GM12801 (cell line): ENCODE data around the gene TPRG1L.

Experiments
- TF ChIP-seq, protein P1 (sequence below): IDR thresholded peaks from one replicate; pipeline ENCODE4 v1.5.1; 2011; ENCODE audit warnings: control low read depth; ENCODE audit not compliant: insufficient read length; ENCODE audit errors: extremely low read depth

TPRG1L gene

GRCh38 chr1:3657096-3657475 lies 32.3 kb downstream of the TPRG1L start:
- TF ChIP-seq, protein P1, sequence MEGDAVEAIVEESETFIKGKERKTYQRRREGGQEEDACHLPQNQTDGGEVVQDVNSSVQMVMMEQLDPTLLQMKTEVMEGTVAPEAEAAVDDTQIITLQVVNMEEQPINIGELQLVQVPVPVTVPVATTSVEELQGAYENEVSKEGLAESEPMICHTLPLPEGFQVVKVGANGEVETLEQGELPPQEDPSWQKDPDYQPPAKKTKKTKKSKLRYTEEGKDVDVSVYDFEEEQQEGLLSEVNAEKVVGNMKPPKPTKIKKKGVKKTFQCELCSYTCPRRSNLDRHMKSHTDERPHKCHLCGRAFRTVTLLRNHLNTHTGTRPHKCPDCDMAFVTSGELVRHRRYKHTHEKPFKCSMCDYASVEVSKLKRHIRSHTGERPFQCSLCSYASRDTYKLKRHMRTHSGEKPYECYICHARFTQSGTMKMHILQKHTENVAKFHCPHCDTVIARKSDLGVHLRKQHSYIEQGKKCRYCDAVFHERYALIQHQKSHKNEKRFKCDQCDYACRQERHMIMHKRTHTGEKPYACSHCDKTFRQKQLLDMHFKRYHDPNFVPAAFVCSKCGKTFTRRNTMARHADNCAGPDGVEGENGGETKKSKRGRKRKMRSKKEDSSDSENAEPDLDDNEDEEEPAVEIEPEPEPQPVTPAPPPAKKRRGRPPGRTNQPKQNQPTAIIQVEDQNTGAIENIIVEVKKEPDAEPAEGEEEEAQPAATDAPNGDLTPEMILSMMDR, result no peak

GRCh38 chr1:3657578-3658230 lies 32.9 kb downstream of the TPRG1L start:
- TF ChIP-seq, protein P1, result no peak

GRCh38 chr1:3658231-3658615 lies 33.4 kb downstream of the TPRG1L start:
- TF ChIP-seq, protein P1, result no peak

DNA sequence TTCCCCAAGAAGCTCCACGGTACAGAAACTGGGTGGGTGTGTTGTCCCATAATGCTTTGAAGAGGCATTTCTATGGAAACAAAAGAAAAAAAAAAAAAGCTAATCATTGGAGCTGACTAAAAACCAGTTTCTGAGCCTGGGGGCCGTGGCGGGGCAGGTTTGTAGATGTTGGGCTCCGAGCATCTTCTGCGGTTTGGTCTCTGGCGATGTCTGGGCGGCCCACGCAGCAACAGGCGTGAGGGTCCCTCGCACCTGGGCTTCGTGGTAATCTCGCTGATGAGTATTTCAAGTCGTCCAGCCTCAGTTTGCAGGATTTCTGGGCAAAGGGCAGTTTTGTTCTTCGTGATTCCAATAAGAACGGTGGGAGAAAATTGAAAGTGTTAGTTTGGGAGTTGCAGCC lies 34.3 kb downstream of the TPRG1L start:
- TF ChIP-seq, protein P1, result no peak

DNA sequence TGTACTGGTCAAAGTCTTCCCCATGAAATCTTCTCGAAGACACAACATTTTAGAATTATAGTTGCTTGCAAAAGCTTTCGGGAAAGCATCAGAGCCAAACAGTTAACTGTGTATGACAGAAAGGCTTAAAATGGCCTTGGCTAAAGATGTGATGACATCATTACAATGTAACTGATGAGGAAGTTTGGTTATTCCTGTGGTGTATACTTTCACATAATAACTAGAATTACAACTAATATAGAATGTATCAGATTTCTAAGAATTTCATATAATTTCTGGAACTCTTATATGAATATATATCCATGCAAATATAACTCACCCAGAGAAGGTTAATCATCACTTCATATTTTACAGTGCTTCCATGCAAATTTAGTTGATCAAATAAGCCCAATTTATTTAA lies 35.9 kb downstream of the TPRG1L start:
- TF ChIP-seq, protein P1, result no peak

GRCh38 chr1:3661631-3662030 lies 36.8 kb downstream of the TPRG1L start:
- TF ChIP-seq, protein P1, result no peak

DNA sequence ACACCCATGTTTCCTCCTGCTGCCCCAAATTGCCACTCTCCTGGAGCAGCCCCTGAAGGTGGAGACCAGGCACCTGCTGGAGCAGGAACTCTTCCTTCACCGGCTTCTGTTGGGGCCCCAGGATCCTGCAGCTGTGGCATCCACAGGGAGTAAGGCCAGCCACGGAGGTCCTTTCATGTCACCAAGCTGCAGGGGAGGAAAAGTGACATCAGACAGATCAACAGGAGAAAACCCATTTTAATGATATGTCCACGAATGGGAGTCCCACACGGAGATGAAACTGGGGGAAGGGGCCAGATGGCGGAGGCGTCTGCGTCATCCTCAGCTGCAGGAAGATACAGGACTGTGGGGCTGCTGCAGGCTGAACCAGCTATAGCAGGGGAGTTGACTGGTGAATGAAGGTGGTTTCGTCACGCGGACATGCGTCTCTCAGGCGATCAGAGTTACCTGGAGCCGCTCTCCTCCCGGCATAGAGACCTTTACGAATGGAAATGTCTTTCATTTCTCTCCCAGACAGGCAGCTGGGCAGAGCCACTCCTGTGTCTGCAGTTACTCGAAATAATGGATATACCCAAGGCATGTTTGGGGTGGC lies 37.4 kb downstream of the TPRG1L start:
- TF ChIP-seq, protein P1, result no peak
